CD4-positive, CD25-positive, alpha-beta regulatory T cell (primary cell): ENCODE results near the gene LCP2. TPM values are rescaled to one million over a fixed set of nuclear protein-coding genes. Genes with fewer than 3 reads are reported as not detected.
A peak's percentile ranks its signal among the peaks of the same experiment; 100 is the strongest.

Experiments
- ATAC-seq, 2 donors: fragments of 150-1000 bp; cut with Tn5 transposase; one replicate each; pipeline ENCODE4 v1.10.0; 2021; ENCODE audit warnings: low read depth in 2 of 2, moderate number of reproducible peaks in 2 of 2, moderate library complexity in 1 of 2
- DNase-seq, 3 donors: peaks; one replicate each; pipeline versions ENCODE4 v3.0.0 to v3.0.0-alpha.2; 2012 to 2022; ENCODE audit warnings: mixed read lengths in 1 of 3
- H3K27ac ChIP-seq: one replicate; pipeline ENCODE4 v1.7.0; 2013; ENCODE audit warnings: mild to moderate bottlenecking, low read length; ENCODE audit not compliant: insufficient read depth, poor library complexity, severe bottlenecking
- H3K27me3 ChIP-seq: one replicate; pipeline ENCODE4 v1.7.0; 2013; ENCODE audit warnings: low read length; ENCODE audit not compliant: control insufficient read depth, insufficient read depth
- H3K36me3 ChIP-seq: one replicate; pipeline ENCODE4 v1.7.0; 2013; ENCODE audit warnings: mild to moderate bottlenecking, low read length, moderate library complexity; ENCODE audit not compliant: control insufficient read depth, insufficient read depth
- H3K4me1 ChIP-seq: 2 replicates; pipeline ENCODE4 v1.7.0; 2013; ENCODE audit warnings: mild to moderate bottlenecking, low read length; ENCODE audit not compliant: insufficient read depth, control insufficient read depth, poor library complexity, severe bottlenecking
- H3K4me3 ChIP-seq: one replicate; pipeline ENCODE4 v1.7.0; 2013; ENCODE audit warnings: low read depth, mild to moderate bottlenecking, low read length, moderate library complexity
- H3K9me3 ChIP-seq, 2 experiments: 1 replicate in 1 of 2; 2 replicates in 1 of 2; pipeline ENCODE4 v1.7.0; 2013; ENCODE audit warnings: low read length in 2 of 2, mild to moderate bottlenecking in 1 of 2, moderate library complexity in 1 of 2; ENCODE audit not compliant: control insufficient read depth in 2 of 2
- H3K27ac Mint-ChIP-seq, 3 donors: one replicate each; pipeline ENCODE4 v1.8.0; 2020 to 2022; ENCODE audit warnings: mild to moderate bottlenecking in 3 of 3, mixed read lengths in 3 of 3, moderate library complexity in 2 of 3
- H3K27me3 Mint-ChIP-seq: one replicate; pipeline ENCODE4 v1.8.0; 2022; ENCODE audit warnings: mild to moderate bottlenecking, mixed read lengths
- H3K36me3 Mint-ChIP-seq: one replicate; pipeline ENCODE4 v1.8.0; 2020; ENCODE audit warnings: mixed read lengths
- H3K4me1 Mint-ChIP-seq, 4 donors: one replicate each; pipeline ENCODE4 v1.8.0; 2020 to 2022; ENCODE audit warnings: mixed read lengths in 4 of 4, mild to moderate bottlenecking in 1 of 4
- H3K4me3 Mint-ChIP-seq, 4 donors: one replicate each; pipeline ENCODE4 v1.8.0; 2020 to 2022; ENCODE audit warnings: mild to moderate bottlenecking in 4 of 4, mixed read lengths in 4 of 4, moderate library complexity in 3 of 4
- H3K9me3 Mint-ChIP-seq, 7 donors: one replicate each; pipeline ENCODE4 v1.8.0; 2020 to 2022; ENCODE audit warnings: mixed read lengths in 7 of 7, mild to moderate bottlenecking in 3 of 7, moderate library complexity in 2 of 7
- polyA plus RNA-seq, 4 donors: library from polyadenylated mRNA; unstranded; fragments of 300-500 nt; fragmentation: Illumina TruSeq; gene quantifications; one replicate each; pipeline ENCODE4 v1.2.3, GENCODE V29; 2021
- total RNA-seq: library from RNA; stranded (reverse); gene quantifications from one replicate; pipeline ENCODE4 v1.2.3, GENCODE V29; 2022

Gene LCP2
- total and polyA plus RNA-seq, 5 donors from 2014 or later: 164 to 351 (median 197) TPM

DNA sequence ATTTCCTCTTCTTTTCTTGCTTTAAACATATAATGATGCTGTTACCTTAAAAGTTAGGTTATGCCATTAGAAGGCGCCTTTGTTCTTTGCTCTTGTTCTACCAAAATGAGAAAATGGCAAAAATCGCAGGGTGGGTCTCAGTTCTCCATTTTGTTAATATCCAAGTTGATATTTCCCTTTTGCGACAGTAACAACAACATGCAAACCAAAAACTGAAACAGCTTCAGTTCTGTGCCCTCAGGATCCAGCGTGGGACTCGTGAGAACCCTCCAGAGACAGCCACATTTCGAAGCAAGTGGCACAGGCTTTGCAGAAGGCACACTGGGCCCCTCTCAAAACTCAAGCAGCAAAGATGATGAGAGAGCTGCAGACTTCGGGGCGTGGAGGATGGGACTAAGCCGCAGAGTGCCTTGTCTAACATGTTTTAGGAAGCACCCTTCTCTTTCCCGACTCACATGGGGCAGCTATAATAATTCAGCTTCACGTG lies 33.0 kb upstream of the LCP2 start:
- Mint-ChIP-seq H3K27ac (no peak overlapping the region), H3K9me3 (peaks cover 0 to 3% (median 0%) of the 10 kb centered on the region in 7 donors), H3K36me3 (no peaks in the 10 kb centered on the region), H3K4me1 (peaks cover 6 to 46% (median 31%) of the 10 kb centered on the region in 4 donors), H3K27me3 (no peaks in the 10 kb centered on the region), H3K4me3 (no peak overlapping the region)
- Histone ChIP-seq H3K27ac (peak overlapping the region; percentile 96), H3K4me3 (peak overlapping the region; percentile 75), H3K4me1 (peaks cover 83% of the 10 kb centered on the region), H3K36me3 (no peaks in the 10 kb centered on the region), H3K27me3 (no peaks in the 10 kb centered on the region), H3K9me3 (no peaks in the 10 kb centered on the region)
- DNase-seq: no peak
- no peak for ATAC-seq

DNA sequence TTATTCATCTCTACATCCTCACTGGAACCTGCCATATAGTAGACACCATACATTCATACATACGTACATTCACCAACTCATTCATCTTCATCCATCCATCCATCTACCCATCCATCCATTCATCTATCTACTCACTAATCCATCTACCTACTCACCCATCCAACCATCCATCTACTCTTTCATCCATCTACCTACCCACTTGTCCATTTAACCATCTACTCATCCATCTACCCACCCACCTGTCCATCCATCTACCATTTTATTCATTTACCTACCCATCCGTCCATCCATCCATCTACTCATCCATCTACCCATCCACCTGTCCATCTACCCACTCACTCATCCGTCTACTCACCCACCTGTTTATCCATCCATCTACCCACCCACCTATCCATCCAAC lies 31.9 kb upstream of the LCP2 start:
- no peaks in the 10 kb centered on the region for H3K36me3 ChIP-seq
- peaks cover 0 to 3% (median 0%) of the 10 kb centered on the region in 7 donors for H3K9me3 Mint-ChIP-seq
- H3K27me3 ChIP-seq: no peaks in the 10 kb centered on the region
- H3K27ac Mint-ChIP-seq: no peak overlapping the region
- no peak for ATAC-seq
- DNase-seq: no peak
- no peak overlapping the region for H3K4me3 ChIP-seq
- no peaks in the 10 kb centered on the region for H3K9me3 ChIP-seq
- H3K27me3 Mint-ChIP-seq: no peaks in the 10 kb centered on the region
- H3K4me3 Mint-ChIP-seq: no peak overlapping the region
- peak overlapping the region; percentile 96 for H3K27ac ChIP-seq
- no peaks in the 10 kb centered on the region for H3K36me3 Mint-ChIP-seq
- H3K4me1 ChIP-seq: peaks cover 72% of the 10 kb centered on the region
- H3K4me1 Mint-ChIP-seq: peaks cover 10 to 40% (median 25%) of the 10 kb centered on the region in 4 donors

DNA sequence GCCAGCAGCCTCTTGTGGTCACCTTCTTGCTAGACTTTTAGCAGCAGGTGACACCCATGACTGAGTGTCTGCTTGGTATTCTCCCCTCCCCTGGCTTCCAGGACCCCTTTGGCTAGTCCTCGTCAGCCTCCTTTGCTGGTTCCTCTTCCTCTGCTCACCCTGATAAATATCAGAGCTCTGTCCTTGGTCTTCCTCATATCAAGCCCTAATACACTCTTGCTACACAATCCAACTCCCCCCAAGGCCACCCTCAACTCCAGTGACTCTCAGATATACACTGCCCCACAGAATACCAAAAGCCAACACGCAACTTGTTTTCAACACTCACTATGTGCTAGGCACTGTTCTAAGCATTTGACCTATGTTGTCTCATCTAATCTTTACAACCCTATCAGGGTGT lies 30.3 kb upstream of the LCP2 start:
- Histone ChIP-seq H3K4me3 (no peak overlapping the region), H3K27me3 (no peaks in the 10 kb centered on the region), H3K9me3 (no peaks in the 10 kb centered on the region), H3K36me3 (no peaks in the 10 kb centered on the region), H3K27ac (no peak overlapping the region), H3K4me1 (peaks cover 56% of the 10 kb centered on the region)
- Mint-ChIP-seq H3K27ac (no peak overlapping the region), H3K27me3 (no peaks in the 10 kb centered on the region), H3K9me3 (peaks cover 0 to 3% (median 0%) of the 10 kb centered on the region in 7 donors), H3K4me1 (peaks cover 10 to 29% (median 11%) of the 10 kb centered on the region in 4 donors), H3K4me3 (no peak overlapping the region), H3K36me3 (no peaks in the 10 kb centered on the region)
- ATAC-seq (no peak), DNase-seq (no peak)

DNA sequence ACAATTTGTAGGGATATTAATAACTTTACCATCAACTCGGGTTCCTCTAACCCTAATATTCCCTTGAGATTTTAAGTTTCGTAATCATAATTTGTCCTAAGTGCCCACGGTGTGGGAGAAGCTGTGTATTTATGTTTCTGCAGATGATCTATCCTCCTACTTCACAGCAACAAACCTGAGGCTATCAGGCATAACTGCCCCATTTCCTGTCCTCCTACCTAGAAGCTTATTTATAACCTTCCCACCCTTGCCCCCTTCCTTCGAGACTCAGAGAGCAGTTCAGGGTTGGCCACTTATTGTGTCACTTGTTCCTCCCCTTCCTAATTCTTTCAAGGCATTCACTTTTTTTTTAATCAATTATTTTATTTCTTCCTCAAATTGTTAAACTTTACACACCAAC lies 29.6 kb upstream of the LCP2 start:
- Mint-ChIP-seq H3K27ac (no peak overlapping the region), H3K36me3 (no peaks in the 10 kb centered on the region), H3K27me3 (no peaks in the 10 kb centered on the region), H3K4me3 (no peak overlapping the region), H3K4me1 (peaks cover 3 to 22% (median 9%) of the 10 kb centered on the region in 4 donors), H3K9me3 (peaks cover 0 to 3% (median 0%) of the 10 kb centered on the region in 7 donors)
- DNase-seq (no peak), ATAC-seq (no peak)
- no peak overlapping the region for H3K27ac ChIP-seq
- no peaks in the 10 kb centered on the region for H3K36me3 ChIP-seq
- peak overlapping the region; percentile 6 for H3K4me3 ChIP-seq
- H3K27me3 ChIP-seq: no peaks in the 10 kb centered on the region
- H3K9me3 ChIP-seq: no peaks in the 10 kb centered on the region
- peaks cover 49% of the 10 kb centered on the region for H3K4me1 ChIP-seq

DNA sequence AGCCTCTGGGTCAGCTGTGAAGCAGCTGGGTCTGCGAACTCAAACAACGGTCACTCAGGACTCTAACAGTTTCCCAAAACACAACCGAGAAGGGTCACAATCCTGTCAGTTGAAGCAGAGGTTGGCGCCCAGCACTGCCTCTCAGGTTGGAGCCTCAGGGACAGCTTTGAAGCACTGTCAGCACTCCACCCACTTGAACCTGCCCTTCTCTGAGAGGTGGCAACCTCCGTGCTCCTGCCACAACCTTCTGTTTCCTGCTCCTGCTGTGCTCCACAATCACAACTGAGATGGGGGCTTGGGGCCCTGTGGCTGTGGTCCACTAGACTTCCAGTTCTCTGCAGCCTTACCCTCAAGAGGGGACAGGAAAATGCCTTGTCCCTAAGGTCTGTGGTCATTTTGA lies 21.7 kb upstream of the LCP2 start:
- Histone ChIP-seq H3K9me3 (no peaks in the 10 kb centered on the region), H3K36me3 (no peaks in the 10 kb centered on the region), H3K4me3 (no peak overlapping the region), H3K4me1 (peaks cover 7% of the 10 kb centered on the region), H3K27ac (no peak overlapping the region), H3K27me3 (no peaks in the 10 kb centered on the region)
- peaks cover 0 to 2% (median 0%) of the 10 kb centered on the region in 7 donors for H3K9me3 Mint-ChIP-seq
- ATAC-seq (peak; percentile 65 to 66), DNase-seq (peak in 1 of 3 donors; percentile 41)
- H3K4me1 Mint-ChIP-seq: peaks cover 0 to 45% (median 7%) of the 10 kb centered on the region in 4 donors
- peak overlapping the region; percentile 60 to 65 (median 62) for H3K27ac Mint-ChIP-seq
- H3K36me3 Mint-ChIP-seq: no peaks in the 10 kb centered on the region
- no peaks in the 10 kb centered on the region for H3K27me3 Mint-ChIP-seq
- H3K4me3 Mint-ChIP-seq: peak overlapping the region in 1 of 4 donors; percentile 4

DNA sequence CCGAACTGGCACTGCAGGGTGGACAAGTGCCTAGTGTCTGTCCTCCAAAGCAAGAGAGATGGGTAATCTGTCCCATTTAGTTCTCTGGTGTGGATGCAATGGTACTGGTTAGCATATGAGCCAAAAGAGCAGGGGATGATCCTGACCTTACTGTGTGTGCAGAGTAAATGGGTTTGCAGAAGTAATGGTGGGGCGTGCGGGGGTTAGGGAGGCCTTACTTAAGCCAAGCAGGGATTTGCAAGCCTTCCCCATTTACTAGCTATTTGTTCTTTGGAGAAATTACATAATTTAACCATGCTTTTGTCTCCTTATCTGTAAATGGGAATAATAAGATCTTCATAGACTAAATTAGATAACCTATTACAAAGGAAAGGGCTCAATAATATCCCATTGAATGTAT lies 19.9 kb upstream of the LCP2 start:
- H3K4me3 Mint-ChIP-seq: no peak overlapping the region
- ATAC-seq (no peak), DNase-seq (no peak)
- no peaks in the 10 kb centered on the region for H3K36me3 Mint-ChIP-seq
- no peaks in the 10 kb centered on the region for H3K36me3 ChIP-seq
- no peaks in the 10 kb centered on the region for H3K27me3 ChIP-seq
- peaks cover 8 to 62% (median 21%) of the 10 kb centered on the region in 4 donors for H3K4me1 Mint-ChIP-seq
- H3K27me3 Mint-ChIP-seq: no peaks in the 10 kb centered on the region
- H3K4me1 ChIP-seq: peaks cover 22% of the 10 kb centered on the region
- H3K9me3 ChIP-seq: no peaks in the 10 kb centered on the region
- no peak overlapping the region for H3K4me3 ChIP-seq
- no peaks in the 10 kb centered on the region for H3K9me3 Mint-ChIP-seq
- H3K27ac ChIP-seq: no peak overlapping the region
- peak overlapping the region in 2 of 3 donors; percentile 57 to 76 for H3K27ac Mint-ChIP-seq

DNA sequence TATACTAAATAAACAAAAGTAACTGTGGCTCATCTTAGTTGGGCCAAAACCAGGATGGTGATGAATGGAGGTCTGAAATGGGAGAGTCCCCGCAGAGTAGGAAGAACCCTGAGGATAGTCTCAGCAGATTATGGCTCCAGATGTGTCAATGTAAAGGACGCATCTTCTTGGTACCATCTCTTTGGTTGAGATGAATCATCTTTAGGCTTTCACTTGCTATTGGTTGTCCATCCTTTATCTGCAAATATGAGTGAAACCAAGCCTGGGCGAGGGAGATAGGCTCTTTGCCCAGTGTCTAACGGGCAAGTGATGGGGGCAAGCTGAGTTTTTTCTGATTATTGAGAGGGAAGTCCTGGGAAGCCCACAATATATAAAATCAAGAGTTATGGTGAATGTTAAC lies 19.4 kb upstream of the LCP2 start:
- no peak overlapping the region for H3K27ac ChIP-seq
- Mint-ChIP-seq H3K4me1 (peaks cover 13 to 68% (median 26%) of the 10 kb centered on the region in 4 donors), H3K9me3 (no peaks in the 10 kb centered on the region), H3K4me3 (no peak overlapping the region), H3K27ac (peak overlapping the region in 1 of 3 donors; percentile 63), H3K36me3 (no peaks in the 10 kb centered on the region), H3K27me3 (no peaks in the 10 kb centered on the region)
- no peak for DNase-seq
- no peaks in the 10 kb centered on the region for H3K9me3 ChIP-seq
- no peak for ATAC-seq
- peaks cover 28% of the 10 kb centered on the region for H3K4me1 ChIP-seq
- no peaks in the 10 kb centered on the region for H3K27me3 ChIP-seq
- H3K4me3 ChIP-seq: no peak overlapping the region
- H3K36me3 ChIP-seq: no peaks in the 10 kb centered on the region

DNA sequence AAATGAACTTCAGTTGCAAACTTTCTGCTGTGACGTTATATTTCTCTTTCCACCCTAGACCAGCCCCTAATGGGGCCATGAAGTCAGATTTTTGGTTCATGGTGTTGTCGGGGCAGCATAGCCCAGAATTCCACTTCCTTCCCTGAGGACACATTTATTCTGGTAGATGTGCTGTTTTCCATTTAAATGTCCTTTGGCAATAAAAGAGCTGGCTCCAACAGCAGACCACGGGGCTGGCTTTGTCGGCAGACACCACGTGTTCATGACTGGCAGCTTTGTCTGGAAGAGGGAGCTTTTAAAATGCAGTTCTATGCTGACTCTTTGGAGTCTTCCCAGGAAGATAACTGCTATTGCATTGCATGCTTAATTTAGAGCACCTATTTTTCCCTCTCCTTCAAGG lies 17.6 kb upstream of the LCP2 start:
- Mint-ChIP-seq H3K4me3 (no peak overlapping the region), H3K9me3 (no peaks in the 10 kb centered on the region), H3K27me3 (no peaks in the 10 kb centered on the region), H3K27ac (peak overlapping the region in 2 of 3 donors; percentile 6 to 73), H3K4me1 (peaks cover 13 to 83% (median 39%) of the 10 kb centered on the region in 4 donors), H3K36me3 (no peaks in the 10 kb centered on the region)
- ATAC-seq: no peak
- H3K9me3 ChIP-seq: no peaks in the 10 kb centered on the region
- no peak overlapping the region for H3K4me3 ChIP-seq
- peaks cover 44% of the 10 kb centered on the region for H3K4me1 ChIP-seq
- no peaks in the 10 kb centered on the region for H3K36me3 ChIP-seq
- H3K27ac ChIP-seq: no peak overlapping the region
- DNase-seq: no peak
- H3K27me3 ChIP-seq: no peaks in the 10 kb centered on the region
